Endometrium (tissue), 2 donors: ENCODE data around the gene PNMA6E.

Source experiments
- FAIRE-seq: peaks from 2 replicates; lab custom pipeline; 2012; peaks lifted over from hg19 to GRCh38; lab: Jason Lieb, UNC
- donor health status: control.
- donor health status: control.

The PNMA6E gene

DNA sequence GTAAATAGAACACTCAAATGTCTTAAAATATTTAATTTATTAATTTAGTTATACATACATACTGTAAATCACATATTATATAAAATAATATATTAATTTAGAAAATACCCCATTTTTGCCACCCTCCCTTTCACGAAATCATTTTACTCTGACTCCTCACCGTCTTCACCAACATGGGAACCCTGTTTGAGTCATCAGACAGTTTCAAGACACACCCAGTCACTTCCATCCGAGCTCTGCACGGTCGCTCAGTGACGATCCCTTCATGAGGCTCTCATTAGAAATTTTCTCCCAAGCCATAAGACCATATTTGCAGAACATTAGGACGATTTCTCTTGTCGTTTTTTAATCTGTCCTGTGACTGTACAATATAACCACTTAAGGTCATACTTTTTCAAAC is 52.7 kb downstream of the PNMA6E start:
- no peak for FAIRE-seq

DNA sequence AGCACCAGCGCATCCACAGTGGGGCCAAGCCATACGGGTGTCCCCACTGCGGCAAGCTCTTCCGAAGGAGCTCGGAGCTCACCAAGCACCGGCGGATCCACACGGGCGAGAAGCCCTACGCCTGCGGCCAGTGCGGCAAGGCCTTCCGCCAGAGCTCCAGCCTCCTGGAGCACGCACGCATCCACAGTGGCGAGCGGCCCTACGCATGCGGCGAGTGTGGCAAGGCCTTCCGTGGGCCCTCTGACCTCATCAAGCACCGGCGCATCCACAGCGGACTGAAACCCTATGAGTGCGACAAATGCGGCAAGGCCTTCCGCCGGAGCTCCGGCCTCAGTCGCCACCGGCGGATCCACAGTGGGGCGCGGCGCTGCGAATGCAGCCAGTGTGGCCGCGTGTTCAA is 53.6 kb downstream of the PNMA6E start:
- FAIRE-seq: no peak
